ENCODE data around the gene MTSS2. TPM values are rescaled to one million over a fixed set of nuclear protein-coding genes. Genes with fewer than 3 reads are reported as not detected.
A peak's percentile ranks its signal among the peaks of the same experiment; 100 is the strongest.

MTSS2 gene
- total RNA-seq, 1 donor from 2014 or later = 83.9 TPM

- Histone ChIP-seq H3K4me1 (peaks cover 96% of the 10 kb centered on the region), H3K9me3 (replicated peaks) (no peaks in the 10 kb centered on the region), H3K4me3 (no peak overlapping the region), H3K27ac (replicated peaks) (peak overlapping the region; percentile 93), H3K27me3 (ENCODE audit: low read depth) (no peaks in the 10 kb centered on the region), H3K36me3 (no peaks in the 10 kb centered on the region)
- TF ChIP-seq CTCF (IDR thresholded peaks at IDR 0.05; ENCODE audit: borderline replicate concordance) = no peak
- DNase-seq = peak; percentile 64
- intact Hi-C loops (cut with micrococcal nuclease) = loop anchor here (10.0 kb wide), 1 partner anchor 55 kb away; no protein-coding TSS in a partner anchor
Measured at GRCh38 chr16:70689035-70689969, 3.4 kb upstream of the MTSS2 start.

- intact Hi-C loops (cut with micrococcal nuclease) = loop anchor here (10.0 kb wide), 1 partner anchor 57 kb away; no protein-coding TSS in a partner anchor
- TF ChIP-seq CTCF (IDR thresholded peaks at IDR 0.05; ENCODE audit: borderline replicate concordance) = no peak
- Histone ChIP-seq H3K4me1 (peaks cover 96% of the 10 kb centered on the region), H3K27ac (replicated peaks) (peak overlapping the region; percentile 93), H3K36me3 (no peaks in the 10 kb centered on the region), H3K4me3 (peak overlapping the region; percentile 2), H3K9me3 (replicated peaks) (no peaks in the 10 kb centered on the region), H3K27me3 (ENCODE audit: low read depth) (no peaks in the 10 kb centered on the region)
- peak; percentile 70 for DNase-seq
Measured at GRCh38 chr16:70688246-70688742, 2.4 kb upstream of the MTSS2 start.

- intact Hi-C loops (cut with micrococcal nuclease) = loop anchor here (10.0 kb wide), 1 partner anchor 57 kb away; no protein-coding TSS in a partner anchor
- peaks cover 96% of the 10 kb centered on the region for H3K4me1 ChIP-seq
- TF ChIP-seq CTCF (IDR thresholded peaks at IDR 0.05; ENCODE audit: borderline replicate concordance) = no peak
- H3K27ac ChIP-seq (replicated peaks) = peak overlapping the region; percentile 93
- H3K9me3 ChIP-seq (replicated peaks) = no peaks in the 10 kb centered on the region
- no peak for DNase-seq
- H3K36me3 ChIP-seq = no peaks in the 10 kb centered on the region
- peak overlapping the region; percentile 2 for H3K4me3 ChIP-seq
- H3K27me3 ChIP-seq (ENCODE audit: low read depth) = no peaks in the 10 kb centered on the region
Measured at GRCh38 chr16:70687671-70688245, 1.9 kb upstream of the MTSS2 start.

- intact Hi-C loops (cut with micrococcal nuclease) = loop anchor here (10.0 kb wide), 1 partner anchor 58 kb away; no protein-coding TSS in a partner anchor
- no peak for DNase-seq
Measured at GRCh38 chr16:70687102-70687511, 1.3 kb upstream of the MTSS2 start.

More at GRCh38 chr16:70687102-70687511, 1.3 kb upstream of the MTSS2 start:
- peaks cover 96% of the 10 kb centered on the region for H3K4me1 ChIP-seq
- H3K4me3 ChIP-seq = no peak overlapping the region
- H3K36me3 ChIP-seq = no peaks in the 10 kb centered on the region
- TF ChIP-seq CTCF (IDR thresholded peaks at IDR 0.05; ENCODE audit: borderline replicate concordance) = no peak
- H3K9me3 ChIP-seq (replicated peaks) = no peaks in the 10 kb centered on the region
- no peaks in the 10 kb centered on the region for H3K27me3 ChIP-seq (ENCODE audit: low read depth)
- H3K27ac ChIP-seq (replicated peaks) = peak overlapping the region; percentile 93
